HEK293T (cell line): ENCODE measurements around the gene ZBTB12.

Experiments
- ARNT ChIP-seq: fragments of 450-650 bp; IDR thresholded peaks from 2 replicates; pipeline ENCODE4 v1.6.1; 2017; ENCODE audit warnings: mild to moderate bottlenecking
- BHLHE40 ChIP-seq: fragments of 450-650 bp; IDR thresholded peaks from 2 replicates; pipeline ENCODE4 v1.6.1; 2016; ENCODE audit warnings: mild to moderate bottlenecking, moderate library complexity, borderline replicate concordance
- CTBP1 ChIP-seq: fragments of 450-650 bp; IDR thresholded peaks from 2 replicates; pipeline ENCODE4 v1.6.1; 2016; ENCODE audit warnings: borderline replicate concordance
- ELF4 ChIP-seq: fragments of 450-650 bp; IDR thresholded peaks from 2 replicates; pipeline ENCODE4 v1.6.1; 2017; ENCODE audit warnings: antibody characterized with exemption
- FOXA1 ChIP-seq: fragments of 450-650 bp; IDR thresholded peaks from 2 replicates; pipeline ENCODE4 v1.6.1; 2016; ENCODE audit warnings: mild to moderate bottlenecking
- FOXK2 ChIP-seq: fragments of 450-650 bp; IDR thresholded peaks from 2 replicates; pipeline ENCODE4 v1.6.1; 2016; ENCODE audit warnings: mild to moderate bottlenecking
- FOXM1 ChIP-seq: fragments of 450-650 bp; IDR thresholded peaks from 2 replicates; pipeline ENCODE4 v1.6.1; 2017; ENCODE audit warnings: mild to moderate bottlenecking, borderline replicate concordance
- HDGF ChIP-seq: fragments of 450-650 bp; IDR thresholded peaks from 2 replicates; pipeline ENCODE4 v1.6.1; 2017; ENCODE audit warnings: antibody characterized with exemption, borderline replicate concordance
- LEF1 ChIP-seq: fragments of 450-650 bp; IDR thresholded peaks from 2 replicates; pipeline ENCODE4 v1.6.1; 2017; ENCODE audit warnings: mild to moderate bottlenecking, borderline replicate concordance
- SP1 ChIP-seq: fragments of 450-650 bp; IDR thresholded peaks from 2 replicates; pipeline ENCODE4 v1.6.1; 2017
- SUZ12 ChIP-seq: fragments of 450-650 bp; IDR thresholded peaks from 2 replicates; pipeline ENCODE4 v1.6.1; 2016; ENCODE audit warnings: mild to moderate bottlenecking
- TARDBP ChIP-seq: fragments of 450-650 bp; IDR thresholded peaks from 2 replicates; pipeline ENCODE4 v1.6.1; 2016
- ZNF384 ChIP-seq: fragments of 450-650 bp; IDR thresholded peaks from 2 replicates; pipeline ENCODE4 v1.6.1; 2016

GRCh38 chr6:31861150-31861549, 40.7 kb downstream of the ZBTB12 start:
- TF ChIP-seq ARNT = no peak
- TF ChIP-seq FOXM1 = no peak
- no peak for TF ChIP-seq LEF1
- TF ChIP-seq BHLHE40 = no peak
- TF ChIP-seq ELF4 = no peak
- TF ChIP-seq HDGF = no peak
- no peak for TF ChIP-seq SP1
- TF ChIP-seq SUZ12 = no peak
- no peak for TF ChIP-seq ZNF384
- no peak for TF ChIP-seq FOXK2
- TF ChIP-seq FOXA1 = no peak
- TF ChIP-seq CTBP1 = no peak
- TF ChIP-seq TARDBP = no peak
